GM21576 (cell line): ENCODE data around the gene HIPK3.

Source experiments
- ATAC-seq: cut with Tn5 transposase; IDR thresholded peaks from one replicate; pipeline ENCODE4 v1.9.1; 2021; ENCODE audit warnings: mild to moderate bottlenecking, moderate library complexity; ENCODE audit not compliant: unreplicated experiment

Gene HIPK3

GRCh38 chr11:33388793-33389525 is 131.8 kb downstream of the HIPK3 start:
- ATAC-seq, result no peak

- peak; percentile 64 for ATAC-seq
These were observed 132.5 kb downstream of the HIPK3 start for GRCh38 chr11:33389635-33390034.

GRCh38 chr11:33390944-33391892 is 134.0 kb downstream of the HIPK3 start:
- ATAC-seq, result no peak

GRCh38 chr11:33391893-33392251 is 134.7 kb downstream of the HIPK3 start:
- ATAC-seq, result no peak

GRCh38 chr11:33394431-33395109 is 137.4 kb downstream of the HIPK3 start:
- ATAC-seq, result no peak

- no peak for ATAC-seq
These were observed 139.2 kb downstream of the HIPK3 start for GRCh38 chr11:33396361-33396760.

- no peak for ATAC-seq
These were observed 142.2 kb downstream of the HIPK3 start for GRCh38 chr11:33399421-33399820.

GRCh38 chr11:33402066-33402465 is 144.9 kb downstream of the HIPK3 start:
- no peak for ATAC-seq

GRCh38 chr11:33403344-33403743 is 146.2 kb downstream of the HIPK3 start:
- ATAC-seq, result no peak

- ATAC-seq, result no peak
These were observed 148.8 kb downstream of the HIPK3 start for GRCh38 chr11:33405834-33406602.
